K562 (cell line): ENCODE data around the gene RNF11. TPM values are rescaled to one million over a fixed set of nuclear protein-coding genes. Genes with fewer than 3 reads are reported as not detected.
A peak's percentile ranks its signal among the peaks of the same experiment; 100 is the strongest.

Source experiments
- ADNP ChIP-seq: fragments of 200-800 bp; sonication (Bioruptor generic); IDR thresholded peaks from 2 replicates; pipeline ENCODE4 v1.6.1; 2016; ENCODE audit warnings: missing genetic modification characterization, missing compliant biosample characterization
- ARID4B ChIP-seq: sonication (generic); formaldehyde crosslinking; IDR thresholded peaks from 2 replicates; pipeline ENCODE4 v1.8.0; 2022; ENCODE audit warnings: mild to moderate bottlenecking, missing genetic modification reagents
- BMI1 ChIP-seq: fragments of 150-350 bp; IDR thresholded peaks from 2 replicates; pipeline ENCODE4 v1.6.1; 2014; ENCODE audit warnings: low read length
- CEBPB ChIP-seq: fragments of 450-650 bp; IDR thresholded peaks from 2 replicates; pipeline ENCODE4 v1.6.1; 2016; ENCODE audit warnings: missing genetic modification characterization, missing compliant biosample characterization
- CSDE1 ChIP-seq, 2 experiments: fragments of 450-650 bp; IDR thresholded peaks; 2 replicates each; pipeline ENCODE4 v1.6.1; 2016; ENCODE audit warnings: mild to moderate bottlenecking in 1 of 2
- CUX1 ChIP-seq: fragments of 200-800 bp; sonication (Bioruptor generic); IDR thresholded peaks from 2 replicates; pipeline ENCODE4 v1.6.1; 2016; ENCODE audit warnings: missing genetic modification characterization, missing compliant biosample characterization
- ELF2 ChIP-seq: fragments of 250-450 bp; sonication (Bioruptor Pico); IDR thresholded peaks from 2 replicates; pipeline ENCODE4 v1.5.0; 2021; ENCODE audit warnings: mild to moderate bottlenecking
- FOXP1 ChIP-seq: sonication (generic); formaldehyde crosslinking; IDR thresholded peaks from 2 replicates; pipeline ENCODE4 v1.8.0; 2022; ENCODE audit warnings: mild to moderate bottlenecking, missing genetic modification reagents
- GATAD2B ChIP-seq: fragments of 450-650 bp; IDR thresholded peaks from 2 replicates; pipeline ENCODE4 v1.6.1; 2017; ENCODE audit warnings: mild to moderate bottlenecking, borderline replicate concordance
- HDAC3 ChIP-seq: fragments of 450-650 bp; IDR thresholded peaks from 2 replicates; pipeline ENCODE4 v1.6.1; 2018; ENCODE audit warnings: borderline replicate concordance, mild to moderate bottlenecking, moderate library complexity; ENCODE audit not compliant: partially characterized antibody
- MEIS2 ChIP-seq: fragments of 450-650 bp; IDR thresholded peaks from 2 replicates; pipeline ENCODE4 v1.6.1; 2014; ENCODE audit warnings: mild to moderate bottlenecking; ENCODE audit not compliant: partially characterized antibody
- RBM17 ChIP-seq: fragments of 200-400 bp; formaldehyde crosslinking; IDR thresholded peaks from 2 replicates; pipeline ENCODE4 v1.6.1; 2017; ENCODE audit warnings: low read depth, mild to moderate bottlenecking, low read length, borderline replicate concordance
- ZC3H4 ChIP-seq: sonication (generic); formaldehyde crosslinking; IDR thresholded peaks from 2 replicates; pipeline ENCODE4 v1.9.0; 2021; ENCODE audit warnings: missing genetic modification reagents, borderline replicate concordance
- ZNF740 ChIP-seq, 3 experiments: fragments of 200-800 bp in 1 of 3; sonication (Bioruptor generic) in 1 of 3; sonication (generic) in 1 of 3; formaldehyde crosslinking in 1 of 3; IDR thresholded peaks; 2 replicates each; pipeline versions ENCODE4 v1.6.1 to v1.8.0; 2016 to 2022; ENCODE audit warnings: mild to moderate bottlenecking in 2 of 3, missing compliant biosample characterization in 2 of 3, missing genetic modification characterization in 2 of 3, missing genetic modification reagents in 1 of 3
- polyA plus RNA-seq, 8 experiments: library from polyadenylated mRNA; depleted of rRNA in 4 of 8; stranded (reverse) in 5 of 8; unstranded in 3 of 8; fragments of >200 nt; fragmentation: Nextera tagmentation in 2 of 8; fragmentation: Illumina TruSeq in 1 of 8; extraction: Ambion mirVana in 2 of 8; extraction: Trizol in 1 of 8; gene quantifications; 2 replicates each; pipeline versions ENCODE4 v1.2.1 to v1.2.3, GENCODE V29; 2011 to 2014; ENCODE audit warnings: inconsistent platforms in 1 of 8, missing spikeins in 1 of 8
- total RNA-seq, 7 experiments: library from RNA; depleted of rRNA in 6 of 7; stranded (reverse); fragments of >200 nt in 6 of 7; fragmentation: Illumina TruSeq in 2 of 7; extraction: Trizol in 2 of 7; gene quantifications; 2 replicates each; pipeline versions ENCODE4 v1.2.1 to v1.2.3, GENCODE V29; 2011 to 2021; ENCODE audit warnings: low replicate concordance in 1 of 7
- TF ChIP-seq, protein P1 (sequence below): IDR thresholded peaks from 2 replicates; pipeline ENCODE4 v1.6.1; 2011; ENCODE audit not compliant: insufficient read length; ENCODE audit errors: extremely low read depth

RNF11 gene
- total and polyA plus RNA-seq, 9 of the 15 experiments (the other 6 are each of a cell fraction or from before 2014, with no cell fraction given), result 5.7 to 34.3 (median 23.1) TPM

DNA sequence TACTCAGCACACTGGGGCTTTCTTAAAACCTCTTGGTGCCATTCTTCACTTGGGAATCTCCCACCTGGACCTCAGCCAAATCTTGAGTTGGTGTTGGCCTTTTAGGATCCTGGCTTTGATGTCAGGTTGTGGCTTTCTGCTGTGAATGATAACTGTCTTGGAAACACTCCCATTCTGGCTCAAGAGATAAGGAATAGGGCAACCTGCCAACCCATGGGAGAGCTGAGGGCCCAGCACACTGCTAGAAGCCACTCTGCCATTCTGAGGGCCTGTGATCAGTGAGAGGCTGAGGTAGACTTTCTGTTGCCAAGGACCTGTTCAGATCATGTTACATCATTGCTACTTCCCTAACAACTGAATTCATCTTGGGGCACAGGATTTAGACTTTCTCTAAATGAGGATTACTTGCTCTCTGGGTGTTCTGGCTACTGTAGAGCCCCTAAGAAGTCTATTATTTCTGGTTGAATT, 48.4 kb downstream of the RNF11 start (continued):
- TF ChIP-seq ARID4B (CRISPR knock-in tag), result no peak
- TF ChIP-seq, protein P1, sequence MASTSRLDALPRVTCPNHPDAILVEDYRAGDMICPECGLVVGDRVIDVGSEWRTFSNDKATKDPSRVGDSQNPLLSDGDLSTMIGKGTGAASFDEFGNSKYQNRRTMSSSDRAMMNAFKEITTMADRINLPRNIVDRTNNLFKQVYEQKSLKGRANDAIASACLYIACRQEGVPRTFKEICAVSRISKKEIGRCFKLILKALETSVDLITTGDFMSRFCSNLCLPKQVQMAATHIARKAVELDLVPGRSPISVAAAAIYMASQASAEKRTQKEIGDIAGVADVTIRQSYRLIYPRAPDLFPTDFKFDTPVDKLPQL, result no peak
- TF ChIP-seq ELF2, result no peak
- no peak for TF ChIP-seq BMI1
- TF ChIP-seq MEIS2, result peak; percentile 94
- no peak for TF ChIP-seq FOXP1 (CRISPR knock-in tag)
- TF ChIP-seq CEBPB, result peak; percentile 75
- no peak for TF ChIP-seq ZNF740 (CRISPR knock-in tag; IDR thresholded peaks at IDR 0.05)
- TF ChIP-seq ZNF740 (tag; IDR thresholded peaks at IDR 0.05), result no peak
- no peak for TF ChIP-seq CUX1 (CRISPR knock-in tag)
- peak; percentile 18; the same call in 1 of the 2 replicates for TF ChIP-seq ADNP (tag)
- no peak for TF ChIP-seq CSDE1 (IDR thresholded peaks at IDR 0.05)
- peak; percentile 90 for TF ChIP-seq HDAC3
- no peak for TF ChIP-seq ZC3H4
- peak; percentile 81; the same call in 1 of the 2 replicates for TF ChIP-seq GATAD2B
- TF ChIP-seq RBM17, result no peak
